MM.1S (cell line): ENCODE results near the gene MUC20.

Experiments
- CTCF ChIP-seq: fragments of 300-600 bp; sonication (generic); IDR thresholded peaks from 2 replicates; pipeline ENCODE4 v1.5.1; 2016; ENCODE audit warnings: antibody characterized with exemption, low read length, mixed read lengths
- EZH2 ChIP-seq: fragments of 300-600 bp; sonication (generic); optimal IDR thresholded peaks from 2 replicates; pipeline ENCODE3; 2017; ENCODE audit warnings: low read depth, mild to moderate bottlenecking, antibody characterized with exemption, low read length, mixed read lengths

GRCh38 chr3:195696632-195697278 lies 24.0 kb upstream of the MUC20 start:
- TF ChIP-seq CTCF (no peak), EZH2 (no peak)
